Measurements from ENCODE around the gene SLC22A3.

- TF ChIP-seq CTCF (IDR thresholded peaks at IDR 0.05) (no peak), POLR2A (IDR thresholded peaks at IDR 0.05) (no peak)
These were observed 15.1 kb downstream of the SLC22A3 start for GRCh38 chr6:160363016-160363996.
